ENCODE measurements around the gene SPATA21. TPM values are rescaled to one million over a fixed set of nuclear protein-coding genes. Genes with fewer than 3 reads are reported as not detected.
"Not testable (repeated sequence)": the region's sequence is repeated elsewhere in the genome, so short reads cannot be mapped to it uniquely, and the experiment has no call there.

Gene SPATA21
- total RNA-seq, 1 donor from 2014 or later: 0.49 TPM

DNA sequence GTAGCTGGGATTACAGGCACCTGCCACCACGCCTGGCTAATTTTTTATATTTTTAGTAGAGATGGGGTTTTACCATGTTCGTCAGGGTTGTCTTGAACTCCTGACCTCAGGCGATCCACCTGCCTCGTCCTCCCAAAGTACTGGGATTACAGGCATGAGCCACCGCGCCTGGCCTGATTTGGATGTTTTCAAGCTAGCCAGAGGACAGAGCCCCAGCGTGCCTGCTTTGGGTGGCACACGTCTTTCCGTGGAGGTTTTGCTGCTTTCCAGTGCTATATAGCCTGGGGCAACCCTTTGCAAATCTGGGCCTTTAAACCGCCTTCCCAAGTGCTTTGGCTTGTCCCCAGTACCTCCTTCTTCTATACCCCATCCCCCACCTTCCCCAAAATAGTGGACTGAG is 18.9 kb upstream of the SPATA21 start:
- not testable (repeated sequence) for DNase-seq (ENCODE audit: low spot score); ATAC-seq
- intact Hi-C loops (cut with DNase I): loop anchor here (5.0 kb wide), 1 partner anchor 1041 kb away; no protein-coding TSS in a partner anchor

GRCh38 chr1:16454909-16455308 is 17.7 kb upstream of the SPATA21 start:
- intact Hi-C loops (cut with DNase I): loop anchor here (5.0 kb wide), 1 partner anchor 1042 kb away; no protein-coding TSS in a partner anchor
- ATAC-seq; DNase-seq (ENCODE audit: low spot score): not testable (repeated sequence)

- intact Hi-C loops (cut with DNase I): no loop called here
- ATAC-seq: no peak
- no peak for DNase-seq (ENCODE audit: low spot score)
These were observed 14.8 kb upstream of the SPATA21 start for GRCh38 chr1:16451841-16452528.

DNA sequence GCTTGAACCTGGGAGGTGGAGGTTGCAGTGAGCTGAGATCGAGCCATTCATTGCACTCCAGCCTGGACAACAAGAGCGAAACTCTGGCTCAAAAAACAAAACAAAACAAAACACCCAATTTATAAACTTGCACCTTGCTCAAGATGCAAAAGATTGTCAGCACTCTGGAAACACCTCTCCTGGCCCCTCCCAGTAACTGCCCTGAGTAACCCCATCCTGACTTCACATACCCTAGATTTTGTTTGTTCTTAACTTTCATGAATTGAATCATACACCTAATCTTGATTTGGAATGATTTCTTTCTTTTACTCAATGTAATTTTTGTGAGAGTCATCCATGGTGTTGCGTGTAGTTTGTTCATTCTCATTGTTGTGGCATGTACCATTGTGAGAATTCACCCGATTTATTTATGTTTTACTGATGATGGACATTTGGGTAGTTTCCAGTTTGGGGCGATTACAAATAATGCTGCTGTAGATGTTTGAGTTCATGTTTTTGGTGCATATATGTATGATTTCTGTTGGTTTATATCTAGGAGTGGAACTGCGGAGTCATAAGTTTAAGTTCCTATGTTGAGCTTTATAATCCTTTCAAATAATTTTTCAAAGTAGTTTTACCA is 13.7 kb upstream of the SPATA21 start:
- ATAC-seq: no peak
- intact Hi-C loops (cut with DNase I): no loop called here
- DNase-seq (ENCODE audit: low spot score): no peak

- ATAC-seq: no peak
- intact Hi-C loops (cut with DNase I): no loop called here
- no peak for DNase-seq (ENCODE audit: low spot score)
These were observed 12.4 kb upstream of the SPATA21 start for GRCh38 chr1:16449666-16450065.

DNA sequence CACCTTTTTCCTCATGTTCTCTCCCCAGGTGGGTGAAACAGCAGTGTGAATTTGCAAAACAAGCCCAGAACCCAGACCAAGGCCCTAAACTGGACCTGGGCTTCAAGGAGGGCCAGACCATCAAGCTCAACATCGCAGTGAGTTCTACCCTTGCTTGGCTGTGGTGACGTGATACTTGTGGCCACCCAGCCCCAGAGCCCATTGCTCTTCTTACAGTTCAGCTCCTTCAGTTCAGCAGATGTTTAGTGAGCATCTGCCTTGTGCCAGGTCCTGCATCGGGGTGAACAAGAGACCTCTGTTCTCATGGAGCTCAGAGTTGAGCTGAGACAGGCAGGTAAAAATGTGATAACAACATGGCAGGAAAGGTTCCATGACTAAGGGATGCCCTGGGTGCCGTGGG is 11.8 kb upstream of the SPATA21 start:
- intact Hi-C loops (cut with DNase I): no loop called here
- DNase-seq (ENCODE audit: low spot score) (no peak), ATAC-seq (no peak)

DNA sequence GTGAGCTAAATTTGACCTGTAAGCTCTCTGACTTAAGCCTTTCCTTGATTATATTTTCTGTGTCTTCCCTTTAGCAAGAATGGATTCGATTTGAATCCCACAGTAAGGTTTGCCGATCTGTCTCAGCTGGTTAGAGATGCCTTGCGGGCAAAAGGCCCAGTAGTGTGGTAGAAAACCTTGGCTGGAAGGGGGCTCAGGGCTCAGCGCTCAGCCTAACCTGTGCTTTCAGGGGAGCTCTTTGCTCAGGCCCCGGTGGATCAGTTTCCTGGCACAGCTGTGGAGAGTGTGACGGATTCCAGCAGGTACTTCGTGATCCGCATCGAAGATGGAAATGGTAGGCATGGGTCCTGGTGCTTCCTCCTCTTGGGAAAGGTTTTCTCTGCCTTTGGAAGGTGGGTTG is 10.4 kb upstream of the SPATA21 start:
- DNase-seq (ENCODE audit: low spot score) (no peak), ATAC-seq (no peak)
- intact Hi-C loops (cut with DNase I): no loop called here

GRCh38 chr1:16446116-16446515 is 8.9 kb upstream of the SPATA21 start:
- DNase-seq (ENCODE audit: low spot score) (no peak), ATAC-seq (no peak)
- intact Hi-C loops (cut with DNase I): no loop called here

DNA sequence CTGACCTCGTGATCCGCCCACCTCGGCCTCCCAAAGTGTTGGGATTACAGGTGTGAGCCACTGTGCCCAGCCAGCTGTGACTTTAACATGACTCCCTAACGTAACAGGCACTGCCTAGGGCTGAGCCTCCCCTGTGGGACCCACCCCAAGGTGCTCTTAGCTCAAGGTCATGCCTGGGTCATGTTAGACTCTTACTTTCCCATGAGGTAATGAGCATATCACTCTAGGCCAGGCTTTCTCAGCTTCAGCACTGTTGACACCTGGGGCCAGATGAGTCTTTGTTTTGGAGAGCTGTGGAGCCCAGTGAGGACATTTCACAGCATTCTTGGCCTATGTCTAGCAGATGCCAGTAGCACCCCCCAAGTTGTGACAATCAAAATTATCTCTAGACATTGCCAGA is 7.8 kb upstream of the SPATA21 start:
- DNase-seq (ENCODE audit: low spot score) (no peak), ATAC-seq (no peak)
- intact Hi-C loops (cut with DNase I): no loop called here

DNA sequence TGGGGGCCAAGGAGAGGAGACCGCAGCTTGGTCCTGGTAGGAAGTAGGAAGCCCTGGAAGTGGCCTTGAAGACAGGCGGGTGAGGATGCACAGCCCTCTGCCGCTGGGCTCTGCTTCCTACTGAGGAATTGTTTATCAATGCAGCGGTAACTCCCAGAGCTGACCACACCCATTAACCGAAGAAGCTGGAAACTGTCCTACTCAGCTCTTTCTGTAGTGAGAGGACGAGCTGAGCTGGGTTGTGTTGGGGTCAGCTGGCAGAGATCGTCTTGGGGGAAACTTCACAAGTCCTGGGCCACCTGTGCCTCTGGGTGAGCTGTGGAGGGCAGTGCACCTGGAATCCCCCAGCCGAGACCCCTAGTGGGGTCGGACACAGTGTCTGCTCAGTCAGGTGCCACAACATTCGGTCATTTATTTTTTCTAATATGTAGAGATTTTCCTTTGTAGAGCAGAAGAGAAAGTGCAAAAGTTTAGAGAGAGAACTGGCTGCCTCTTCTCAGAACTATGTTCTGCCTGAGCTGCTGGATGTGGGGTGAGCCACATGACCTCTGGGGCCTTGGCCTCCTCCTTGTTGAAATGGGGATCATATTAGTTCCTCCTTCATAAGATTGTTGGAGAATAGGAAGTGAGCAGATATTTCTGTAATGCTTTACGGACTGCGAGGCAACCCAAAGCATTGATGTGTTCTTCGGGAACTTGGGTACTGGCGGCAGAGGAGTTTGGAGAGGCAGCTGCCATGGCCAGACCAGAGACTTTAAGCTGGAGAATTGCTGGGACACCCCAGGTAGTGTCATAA is 6.9 kb upstream of the SPATA21 start:
- intact Hi-C loops (cut with DNase I): no loop called here
- ATAC-seq (no peak), DNase-seq (ENCODE audit: low spot score) (no peak)

DNA sequence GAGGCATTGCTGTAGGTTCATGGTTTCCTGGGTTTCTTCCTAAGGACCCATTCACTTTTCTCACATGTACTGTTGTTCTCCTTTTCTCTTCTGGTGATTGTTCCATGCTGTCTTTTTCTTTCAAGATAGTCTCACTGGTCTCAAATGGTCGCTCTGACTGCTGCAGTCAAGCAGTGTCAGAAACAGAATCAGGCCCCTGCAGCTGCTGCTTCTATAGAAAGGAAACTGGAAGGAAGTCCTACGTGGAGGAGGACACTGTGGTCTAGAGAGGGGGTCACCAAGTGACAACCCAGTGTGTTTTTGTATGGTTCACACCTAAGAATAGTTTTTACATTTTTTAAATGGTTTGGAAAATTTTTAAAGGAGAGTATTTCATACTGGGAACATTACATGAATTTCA is 5.7 kb upstream of the SPATA21 start:
- intact Hi-C loops (cut with DNase I): no loop called here
- ATAC-seq: no peak
- DNase-seq (ENCODE audit: low spot score): no peak

GRCh38 chr1:16442265-16442664 is 5.0 kb upstream of the SPATA21 start:
- ATAC-seq: no peak

DNA sequence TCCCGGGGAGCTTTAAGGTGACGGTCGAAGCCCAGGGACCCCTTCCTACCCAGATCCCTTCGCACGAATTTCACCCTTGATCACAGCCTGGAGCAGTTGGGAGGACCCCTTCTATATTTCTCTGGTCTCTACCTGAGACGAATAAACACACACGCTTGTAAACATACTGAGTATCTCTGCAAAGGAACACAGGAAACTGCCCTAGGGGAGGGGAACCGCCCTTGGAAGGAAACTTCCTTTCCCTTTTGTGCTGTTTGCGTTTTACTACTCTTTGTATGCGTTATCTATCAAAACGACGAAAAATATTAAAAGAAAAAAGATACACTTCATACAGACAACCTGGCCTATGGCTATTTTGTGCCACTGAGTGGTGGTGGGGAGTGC is 4.0 kb upstream of the SPATA21 start:
- no peak for DNase-seq (ENCODE audit: low spot score)
- ATAC-seq: no peak
- intact Hi-C loops (cut with DNase I): no loop called here

More at GRCh38 chr1:16442265-16442664, 5.0 kb upstream of the SPATA21 start:
- DNase-seq (ENCODE audit: low spot score): no peak
- intact Hi-C loops (cut with DNase I): no loop called here

DNA sequence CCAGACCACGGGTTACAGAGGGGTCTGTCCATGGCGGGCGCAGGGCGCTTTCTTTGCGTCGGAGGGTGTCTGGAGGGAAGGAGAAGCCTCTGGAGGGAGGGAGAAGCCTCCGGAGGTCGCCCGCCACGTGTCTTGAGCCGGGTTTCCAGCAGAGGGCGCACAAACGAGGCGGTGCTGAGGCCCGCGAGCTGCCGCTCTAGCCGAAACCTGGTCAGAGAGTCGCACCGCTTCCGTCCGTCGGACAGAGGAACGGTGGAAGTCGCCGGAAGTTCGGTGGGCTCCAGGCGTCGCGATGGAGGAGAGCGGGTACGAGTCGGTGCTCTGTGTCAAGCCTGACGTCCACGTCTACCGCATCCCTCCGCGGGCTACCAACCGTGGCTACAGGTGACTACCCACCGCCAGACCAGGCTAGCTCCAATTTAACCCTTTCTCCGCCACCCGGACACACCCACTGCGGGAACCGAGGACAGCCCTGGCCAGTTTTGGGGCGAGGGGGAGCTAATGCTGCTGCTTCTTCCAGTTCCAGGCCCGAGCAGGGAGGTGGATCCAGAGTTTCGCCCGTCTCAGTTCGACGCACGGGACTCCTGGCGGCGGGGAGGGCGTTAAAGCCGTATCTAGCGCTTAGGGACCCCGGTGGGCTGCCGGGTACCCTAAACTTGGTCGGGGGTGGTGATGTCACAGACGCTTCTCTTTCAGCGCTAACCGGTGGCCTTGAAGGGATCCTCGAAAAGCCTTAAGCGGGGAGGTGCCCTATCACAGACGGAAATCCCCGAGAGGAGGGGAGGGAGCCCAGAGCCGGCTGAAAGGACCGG is 3.5 kb upstream of the SPATA21 start, which contains the start of gene NECAP2:
Gene NECAP2, plus strand, starts transcription at position 255 of the 812 bp plus-strand sequence. Its CDS starts 38 bp downstream, at position 293.
- DNase-seq (ENCODE audit: low spot score) (peak; percentile 97), ATAC-seq (peak; percentile 97)
- intact Hi-C loops (cut with DNase I): no loop called here

DNA sequence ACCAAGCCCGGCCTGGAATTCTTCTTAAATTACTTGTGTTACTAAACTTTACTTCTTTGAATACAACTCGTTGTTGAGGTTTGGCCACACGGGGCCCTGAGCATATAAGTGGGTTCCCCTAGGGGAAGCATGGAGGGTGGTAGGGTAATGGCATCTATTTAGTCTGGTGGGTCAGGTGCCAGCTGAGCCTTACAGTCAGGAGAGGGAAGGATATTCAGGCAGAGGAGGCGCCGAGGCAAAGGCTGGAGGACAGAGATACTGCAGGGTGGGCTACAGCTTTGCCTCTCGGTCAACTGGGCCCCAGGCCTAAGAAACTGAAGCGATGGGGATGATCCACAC is 2.9 kb upstream of the SPATA21 start:
- intact Hi-C loops (cut with DNase I): no loop called here
- DNase-seq (ENCODE audit: low spot score) (no peak), ATAC-seq (no peak)

DNA sequence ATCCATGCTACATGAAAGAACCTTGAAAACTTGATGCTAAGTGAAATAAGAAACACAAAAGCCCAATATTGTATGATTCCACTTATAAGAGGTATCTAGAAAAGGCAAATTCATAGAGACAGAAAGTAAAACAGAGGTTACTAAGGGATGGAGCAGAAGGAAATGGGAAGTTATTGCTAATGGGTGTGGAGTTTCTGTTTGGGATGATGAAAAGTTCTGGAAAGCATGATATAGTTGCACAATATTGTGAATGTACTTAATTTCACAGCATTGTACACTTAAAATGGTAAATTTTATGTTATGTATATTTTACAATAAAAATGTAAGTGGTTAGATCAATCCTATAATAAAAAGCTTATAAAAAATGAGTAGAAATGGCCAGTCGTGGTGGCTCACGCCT is 1.7 kb upstream of the SPATA21 start:
- ATAC-seq (no peak), DNase-seq (ENCODE audit: low spot score) (no peak)
- intact Hi-C loops (cut with DNase I): no loop called here

- intact Hi-C loops (cut with DNase I): no loop called here
- DNase-seq (ENCODE audit: low spot score): no peak
- no peak for ATAC-seq
These were observed 1.3 kb upstream of the SPATA21 start for GRCh38 chr1:16438516-16438915.

DNA sequence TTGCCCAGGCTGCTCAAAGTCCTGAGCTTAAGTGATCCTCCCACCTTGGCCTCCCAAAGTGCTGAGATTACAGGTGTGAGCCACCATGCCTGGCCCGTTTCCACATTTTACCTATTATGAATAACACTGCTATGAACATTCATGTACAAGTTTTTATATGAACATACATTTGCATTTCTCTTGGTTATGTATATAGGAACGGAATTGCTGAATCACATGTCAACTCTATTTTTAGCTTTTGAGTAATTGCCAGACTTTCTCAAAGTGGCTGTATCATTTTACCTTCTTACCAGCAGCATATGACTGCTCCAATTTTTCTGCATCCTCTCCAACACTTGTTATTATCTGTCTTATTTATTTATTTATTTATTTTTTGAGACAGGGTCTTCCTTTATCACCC is 2.7 kb downstream of the SPATA21 start:
- ATAC-seq (no peak), DNase-seq (ENCODE audit: low spot score) (no peak)
- intact Hi-C loops (cut with DNase I): no loop called here

GRCh38 chr1:16434007-16434406 is 3.2 kb downstream of the SPATA21 start:
- DNase-seq (ENCODE audit: low spot score) (no peak), ATAC-seq (no peak)
- intact Hi-C loops (cut with DNase I): no loop called here
